ENCODE results near the gene DDX1. TPM values are rescaled to one million over a fixed set of nuclear protein-coding genes. Genes with fewer than 3 reads are reported as not detected.

DDX1 gene
- total and polyA plus RNA-seq, 2 of the 4 experiments (the other 2 are of a cell fraction) = 73.6 to 74.9 TPM

GRCh38 chr2:15636972-15637785 is 45.5 kb downstream of the DDX1 start:
- Histone ChIP-seq H2AFZ (replicated peaks; ENCODE audit: low read length, poor library complexity) (no peak overlapping the region), H4K5ac (ENCODE audit: low read depth, low read length) (no peak overlapping the region), H3K9ac (ENCODE audit: low read depth, low read length) (no peak overlapping the region), H2BK120ac (ENCODE audit: low read depth, low read length) (no peak overlapping the region), H3K4me3 (ENCODE audit: insufficient read depth, low read depth, low read length) (no peak overlapping the region), H3K27ac (ENCODE audit: insufficient read depth, low read length) (no peak overlapping the region), H3K18ac (ENCODE audit: low read depth, low read length) (no peak overlapping the region), H2BK20ac (ENCODE audit: low read depth, low read length) (no peak overlapping the region), H2AK5ac (ENCODE audit: low read depth, low read length) (no peak overlapping the region), H3K4me2 (ENCODE audit: low read depth, low read length) (no peak overlapping the region), H3K4me1 (ENCODE audit: control insufficient read depth, insufficient read depth, low read length) (peaks cover 2% of the 10 kb centered on the region; the same call in 1 of the 2 replicates), H3K14ac (replicated peaks; ENCODE audit: low read depth, low read length) (no peak overlapping the region), H4K91ac (ENCODE audit: insufficient read depth, low read depth, low read length) (no peak overlapping the region), H3K79me1 (ENCODE audit: low read depth in 1 of 2, low read length in 2 of 2) (no peaks in the 10 kb centered on the region), H3K4ac (ENCODE audit: low read depth, low read length) (no peak overlapping the region), H2BK5ac (ENCODE audit: low read depth, low read length, poor library complexity, severe bottlenecking) (no peak overlapping the region), H3K27me3 (ENCODE audit: control insufficient read depth, insufficient read depth, low read length) (no peaks in the 10 kb centered on the region), H3K9me3 (ENCODE audit: control insufficient read depth, insufficient read depth, low read length) (no peaks in the 10 kb centered on the region; the same call in 1 of the 2 replicates), H2AK9ac (replicated peaks; ENCODE audit: low read depth, low read length, poor library complexity) (no peak overlapping the region), H3K23ac (ENCODE audit: low read depth, low read length) (no peak overlapping the region), H4K20me1 (ENCODE audit: insufficient read depth, low read length) (no peaks in the 10 kb centered on the region), H2BK15ac (ENCODE audit: low read depth, low read length) (no peak overlapping the region), H3K9me1 (ENCODE audit: insufficient read depth, low read length) (no peaks in the 10 kb centered on the region), H4K8ac (ENCODE audit: low read depth in 2 of 2, low read length in 2 of 2) (no peak overlapping the region), H3K56ac (ENCODE audit: extremely low read depth, insufficient read depth, low read length) (no peak overlapping the region), H3K36me3 (ENCODE audit: control insufficient read depth, insufficient read depth, low read length) (peaks cover 13% of the 10 kb centered on the region)
- no TSS peak for BruUV-seq (replicated peaks)
- TF ChIP-seq USF2 (IDR thresholded peaks at IDR 0.05; ENCODE audit: low read depth, low read length) = no peak
- no peak for TF ChIP-seq MXI1 (IDR thresholded peaks at IDR 0.05; ENCODE audit: borderline replicate concordance, low read depth, low read length)
- TF ChIP-seq POLR2A (IDR thresholded peaks at IDR 0.05; ENCODE audit: low read depth, low read length) = 0 out of 2 replicates have a peak, but pooled peaks have one; percentile 20
- TF ChIP-seq BHLHE40 (IDR thresholded peaks at IDR 0.05; ENCODE audit: low read depth, low read length) = no peak
- TF ChIP-seq MAFK (IDR thresholded peaks at IDR 0.05; ENCODE audit: low read depth, low read length) = no peak
- peak; percentile 93 for TF ChIP-seq SMC3 (IDR thresholded peaks at IDR 0.05; ENCODE audit: low read depth, low read length)
- peak; percentile 97 for TF ChIP-seq CTCF (conservative IDR thresholded peaks at IDR 0.05; ENCODE audit: low read depth, low read length)
- peak; percentile 29; the same call in 1 of the 2 replicates for TF ChIP-seq MAZ (IDR thresholded peaks at IDR 0.05; ENCODE audit: borderline replicate concordance, low read depth, low read length)
- TF ChIP-seq RAD21 (IDR thresholded peaks at IDR 0.05; ENCODE audit: low read length) = peak; percentile 94
- CTCF ChIA-PET = interaction anchor here (0.6 to 1.1 kb wide), 3 partner anchors 846 to 971 kb away, joined by 3 read pairs; no protein-coding TSS in a partner anchor
- 0% methylated on average over 1 of the region's 6 CpGs; no CpG with 5 or more reads in 1 of the 2 experiments for WGBS, 2 experiments (ENCODE audit: extremely low coverage in 2 of 2, insufficient read length in 1 of 2)
- DNase-seq = peak; percentile 68
- POLR2A ChIA-PET (ENCODE audit: unreplicated experiment) = no interaction called here
- dilution Hi-C loops (cut with HindIII; ENCODE audit: low sequenced_read_pairs, unreplicated experiment) (no loop called here), intact Hi-C loops (cut with micrococcal nuclease) (loop anchor here (1.0 to 5.0 kb wide), 6 partner anchors 302 to 1120 kb away; no protein-coding TSS in a partner anchor), in situ Hi-C loops (cut with MboI; ENCODE audit: low sequenced_read_pairs) (loop anchor here (5.0 to 10.0 kb wide), 2 partner anchors 970 to 1118 kb away; no protein-coding TSS in a partner anchor)
- peak; percentile 88 for ATAC-seq (ENCODE audit: low read depth)

Data from IMR-90 (cell line).